GM18498 (cell line): ENCODE results near the gene RPA1.

Experiments
- ATAC-seq: cut with Tn5 transposase; IDR thresholded peaks from one replicate; pipeline ENCODE4 v1.9.1; 2021; ENCODE audit warnings: mild to moderate bottlenecking, moderate library complexity; ENCODE audit not compliant: unreplicated experiment

Gene RPA1

GRCh38 chr17:1939981-1940809 lies 110.4 kb downstream of the RPA1 start:
- ATAC-seq = no peak

DNA sequence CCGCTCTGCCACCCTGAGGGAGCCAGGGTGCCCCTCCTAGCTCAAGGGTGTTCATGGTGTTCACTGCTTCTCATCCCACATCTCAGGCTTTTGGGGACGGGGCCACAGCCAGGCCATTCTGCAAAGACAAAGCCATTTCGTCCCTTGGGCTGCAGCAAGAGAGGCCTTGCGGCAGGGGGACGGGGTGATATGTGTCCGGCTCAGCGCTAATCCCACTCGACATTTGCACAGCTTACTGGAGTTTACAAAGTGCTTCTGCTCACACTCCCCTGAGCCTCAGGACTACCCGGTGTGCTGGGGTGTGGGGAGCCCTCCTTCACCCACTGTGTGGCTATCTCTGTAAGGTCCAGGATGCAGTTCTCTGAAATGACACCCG lies 111.0 kb downstream of the RPA1 start:
- no peak for ATAC-seq

GRCh38 chr17:1941272-1942065 lies 111.7 kb downstream of the RPA1 start:
- no peak for ATAC-seq

DNA sequence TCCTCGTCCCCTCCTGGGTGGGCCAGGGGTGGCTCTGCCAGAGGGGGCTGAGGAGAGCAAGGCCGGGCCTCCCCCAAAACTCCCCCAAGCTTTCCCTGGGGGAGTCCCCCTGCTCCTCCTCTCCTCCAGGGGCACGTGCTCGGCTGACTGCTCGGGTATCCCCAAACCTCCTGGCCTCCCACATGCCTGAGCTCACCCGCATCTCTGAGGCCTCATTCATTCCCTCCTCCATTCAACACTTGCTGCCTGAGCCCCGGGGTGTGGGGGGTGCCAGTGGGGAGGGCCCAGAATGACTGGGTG lies 112.2 kb downstream of the RPA1 start:
- no peak for ATAC-seq

GRCh38 chr17:1942666-1943435 lies 113.0 kb downstream of the RPA1 start:
- ATAC-seq = no peak

- no peak for ATAC-seq
Measured at GRCh38 chr17:1943436-1943831, 113.6 kb downstream of the RPA1 start.

DNA sequence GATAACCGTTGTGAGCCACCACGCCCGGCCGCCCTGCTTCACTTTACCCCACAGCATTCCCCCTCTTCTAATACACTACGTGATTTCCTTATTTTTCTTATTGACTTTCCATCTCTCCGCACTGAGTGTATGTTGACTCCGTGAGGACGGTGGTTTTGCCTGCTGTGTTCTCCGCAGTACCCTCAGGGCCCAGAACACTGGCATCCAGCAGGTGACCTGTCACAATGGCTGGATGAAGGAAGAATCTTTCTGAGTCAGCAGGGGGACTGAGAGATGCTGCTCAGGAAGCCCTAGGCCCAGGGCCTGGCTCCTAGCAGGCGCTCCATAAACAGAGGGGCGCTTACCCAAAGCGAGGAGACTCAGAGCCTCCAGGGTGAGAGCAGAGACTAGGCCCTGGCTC lies 115.8 kb downstream of the RPA1 start:
- no peak for ATAC-seq

- no peak for ATAC-seq
Measured at GRCh38 chr17:1946021-1946932, 116.5 kb downstream of the RPA1 start.

GRCh38 chr17:1947229-1947742 lies 117.5 kb downstream of the RPA1 start:
- ATAC-seq = no peak

- ATAC-seq = no peak
Measured at GRCh38 chr17:1947743-1948516, 118.1 kb downstream of the RPA1 start.

DNA sequence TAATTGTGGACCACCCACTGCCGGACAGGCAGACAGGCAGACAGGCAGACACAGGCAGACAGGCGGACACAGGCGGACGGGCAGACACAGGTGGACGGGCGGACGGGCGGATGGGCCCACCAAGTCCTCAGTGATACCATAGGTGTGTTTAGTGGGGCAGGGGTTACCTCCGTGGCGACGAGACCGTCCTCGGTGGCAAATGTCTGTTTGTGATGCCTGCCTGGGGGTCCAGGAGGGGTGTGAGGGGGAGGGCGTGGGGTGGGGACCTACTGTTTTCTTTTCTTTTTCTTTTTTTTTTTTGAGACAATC lies 118.7 kb downstream of the RPA1 start:
- ATAC-seq = no peak
